Measurements from ENCODE around the gene ACOT12. TPM values are rescaled to one million over a fixed set of nuclear protein-coding genes. Genes with fewer than 3 reads are reported as not detected.

ACOT12 gene
- total RNA-seq, 1 experiment from 2014 or later = not detected

DNA sequence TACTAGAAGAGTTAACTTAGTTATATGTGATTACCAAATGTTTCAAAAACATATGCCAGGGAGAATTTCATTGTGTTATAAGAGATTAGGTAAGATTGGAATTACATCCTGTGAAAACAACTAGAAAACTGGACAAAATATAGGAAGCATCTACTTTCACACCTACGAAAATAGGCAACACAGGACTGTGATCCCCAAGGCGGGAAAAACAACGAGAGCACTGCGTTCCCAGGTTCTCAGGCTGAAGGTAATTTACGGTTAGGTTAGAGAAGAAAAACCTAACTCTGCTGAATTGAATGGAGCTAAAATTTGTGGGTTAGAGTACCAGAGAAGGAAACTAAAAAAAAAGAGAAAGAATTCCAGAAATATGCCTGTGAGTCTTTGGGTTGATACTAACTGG is 28.4 kb downstream of the ACOT12 start (continued):
- TF ChIP-seq SMAD3 (CRISPR knock-in tag; IDR thresholded peaks at IDR 0.05; ENCODE audit: borderline replicate concordance) (no peak), EMX1 (CRISPR knock-in tag; IDR thresholded peaks at IDR 0.05) (no peak)
- TF ChIP-seq, protein P1, sequence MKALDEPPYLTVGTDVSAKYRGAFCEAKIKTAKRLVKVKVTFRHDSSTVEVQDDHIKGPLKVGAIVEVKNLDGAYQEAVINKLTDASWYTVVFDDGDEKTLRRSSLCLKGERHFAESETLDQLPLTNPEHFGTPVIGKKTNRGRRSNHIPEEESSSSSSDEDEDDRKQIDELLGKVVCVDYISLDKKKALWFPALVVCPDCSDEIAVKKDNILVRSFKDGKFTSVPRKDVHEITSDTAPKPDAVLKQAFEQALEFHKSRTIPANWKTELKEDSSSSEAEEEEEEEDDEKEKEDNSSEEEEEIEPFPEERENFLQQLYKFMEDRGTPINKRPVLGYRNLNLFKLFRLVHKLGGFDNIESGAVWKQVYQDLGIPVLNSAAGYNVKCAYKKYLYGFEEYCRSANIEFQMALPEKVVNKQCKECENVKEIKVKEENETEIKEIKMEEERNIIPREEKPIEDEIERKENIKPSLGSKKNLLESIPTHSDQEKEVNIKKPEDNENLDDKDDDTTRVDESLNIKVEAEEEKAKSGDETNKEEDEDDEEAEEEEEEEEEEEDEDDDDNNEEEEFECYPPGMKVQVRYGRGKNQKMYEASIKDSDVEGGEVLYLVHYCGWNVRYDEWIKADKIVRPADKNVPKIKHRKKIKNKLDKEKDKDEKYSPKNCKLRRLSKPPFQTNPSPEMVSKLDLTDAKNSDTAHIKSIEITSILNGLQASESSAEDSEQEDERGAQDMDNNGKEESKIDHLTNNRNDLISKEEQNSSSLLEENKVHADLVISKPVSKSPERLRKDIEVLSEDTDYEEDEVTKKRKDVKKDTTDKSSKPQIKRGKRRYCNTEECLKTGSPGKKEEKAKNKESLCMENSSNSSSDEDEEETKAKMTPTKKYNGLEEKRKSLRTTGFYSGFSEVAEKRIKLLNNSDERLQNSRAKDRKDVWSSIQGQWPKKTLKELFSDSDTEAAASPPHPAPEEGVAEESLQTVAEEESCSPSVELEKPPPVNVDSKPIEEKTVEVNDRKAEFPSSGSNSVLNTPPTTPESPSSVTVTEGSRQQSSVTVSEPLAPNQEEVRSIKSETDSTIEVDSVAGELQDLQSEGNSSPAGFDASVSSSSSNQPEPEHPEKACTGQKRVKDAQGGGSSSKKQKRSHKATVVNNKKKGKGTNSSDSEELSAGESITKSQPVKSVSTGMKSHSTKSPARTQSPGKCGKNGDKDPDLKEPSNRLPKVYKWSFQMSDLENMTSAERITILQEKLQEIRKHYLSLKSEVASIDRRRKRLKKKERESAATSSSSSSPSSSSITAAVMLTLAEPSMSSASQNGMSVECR (CRISPR knock-in tag; IDR thresholded peaks at IDR 0.05; ENCODE audit: borderline replicate concordance) = no peak
- TF ChIP-seq, protein P2, sequence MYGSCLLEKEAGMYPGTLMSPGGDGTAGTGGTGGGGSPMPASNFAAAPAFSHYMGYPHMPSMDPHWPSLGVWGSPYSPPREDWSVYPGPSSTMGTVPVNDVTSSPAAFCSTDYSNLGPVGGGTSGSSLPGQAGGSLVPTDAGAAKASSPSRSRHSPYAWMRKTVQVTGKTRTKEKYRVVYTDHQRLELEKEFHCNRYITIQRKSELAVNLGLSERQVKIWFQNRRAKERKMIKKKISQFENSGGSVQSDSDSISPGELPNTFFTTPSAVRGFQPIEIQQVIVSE (CRISPR knock-in tag; IDR thresholded peaks at IDR 0.05; ENCODE audit: borderline replicate concordance) = no peak
- TF ChIP-seq, protein P3, sequence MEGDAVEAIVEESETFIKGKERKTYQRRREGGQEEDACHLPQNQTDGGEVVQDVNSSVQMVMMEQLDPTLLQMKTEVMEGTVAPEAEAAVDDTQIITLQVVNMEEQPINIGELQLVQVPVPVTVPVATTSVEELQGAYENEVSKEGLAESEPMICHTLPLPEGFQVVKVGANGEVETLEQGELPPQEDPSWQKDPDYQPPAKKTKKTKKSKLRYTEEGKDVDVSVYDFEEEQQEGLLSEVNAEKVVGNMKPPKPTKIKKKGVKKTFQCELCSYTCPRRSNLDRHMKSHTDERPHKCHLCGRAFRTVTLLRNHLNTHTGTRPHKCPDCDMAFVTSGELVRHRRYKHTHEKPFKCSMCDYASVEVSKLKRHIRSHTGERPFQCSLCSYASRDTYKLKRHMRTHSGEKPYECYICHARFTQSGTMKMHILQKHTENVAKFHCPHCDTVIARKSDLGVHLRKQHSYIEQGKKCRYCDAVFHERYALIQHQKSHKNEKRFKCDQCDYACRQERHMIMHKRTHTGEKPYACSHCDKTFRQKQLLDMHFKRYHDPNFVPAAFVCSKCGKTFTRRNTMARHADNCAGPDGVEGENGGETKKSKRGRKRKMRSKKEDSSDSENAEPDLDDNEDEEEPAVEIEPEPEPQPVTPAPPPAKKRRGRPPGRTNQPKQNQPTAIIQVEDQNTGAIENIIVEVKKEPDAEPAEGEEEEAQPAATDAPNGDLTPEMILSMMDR (IDR thresholded peaks at IDR 0.05) = no peak

DNA sequence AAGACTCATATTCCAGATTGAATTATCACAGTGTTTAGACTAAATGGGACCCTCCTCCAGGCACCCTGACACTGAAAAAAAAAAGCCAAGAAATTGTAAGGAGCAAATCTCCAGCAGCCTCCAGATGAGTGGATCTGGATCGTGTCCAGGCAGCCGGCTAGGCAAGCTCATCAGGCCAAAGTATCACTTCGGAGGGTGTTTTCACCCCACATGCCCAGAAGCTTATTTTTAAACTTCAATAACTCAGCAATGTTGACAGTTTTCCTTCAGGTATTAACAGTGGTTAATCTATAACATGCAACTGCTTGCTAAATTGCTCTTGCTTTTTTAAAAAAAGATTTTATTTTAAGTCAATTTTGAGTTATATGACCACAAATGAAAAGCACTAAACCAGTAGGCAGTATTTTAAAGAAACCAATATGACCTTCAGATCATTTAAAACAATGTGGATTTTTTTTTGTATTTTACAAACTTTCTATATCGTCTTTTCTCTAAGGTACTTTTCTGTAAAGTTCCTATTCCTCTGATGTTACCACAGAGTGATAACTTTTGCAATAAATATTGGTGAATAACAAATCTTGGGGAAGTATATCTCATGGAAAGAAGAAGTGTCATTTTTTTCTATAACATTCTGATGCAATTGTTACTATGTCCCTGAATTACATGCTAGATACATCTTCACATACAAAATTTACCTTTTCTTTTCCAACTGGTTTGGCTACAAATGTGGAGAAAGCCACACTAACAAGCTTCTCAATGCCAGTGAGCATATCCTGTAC is 30.7 kb downstream of the ACOT12 start:
- Mint-ChIP-seq H3K4me1 (peaks cover 11% of the 10 kb centered on the region), H3K4me3 (no peak overlapping the region), H3K27me3 (ENCODE audit: low read depth) (no peaks in the 10 kb centered on the region), H3K36me3 (no peaks in the 10 kb centered on the region), H3K9me3 (no peaks in the 10 kb centered on the region), H3K27ac (no peak overlapping the region)
- no peak for DNase-seq (ENCODE audit: low spot score)
- ChIA-PET POLR2A (no interaction called here), CTCF (no interaction called here)
- no peak for ATAC-seq
- TF ChIP-seq ATF1 (CRISPR knock-in tag; IDR thresholded peaks at IDR 0.05) (no peak), NFATC4 (CRISPR knock-in tag; IDR thresholded peaks at IDR 0.05) (no peak), HMGA2 (CRISPR knock-in tag; IDR thresholded peaks at IDR 0.05) (no peak), KAT7 (CRISPR knock-in tag; IDR thresholded peaks at IDR 0.05; ENCODE audit: borderline replicate concordance) (no peak), GABPB1 (CRISPR knock-in tag; IDR thresholded peaks at IDR 0.05) (no peak; the same call in 1 of the 2 replicates)
- TF ChIP-seq, protein P4, sequence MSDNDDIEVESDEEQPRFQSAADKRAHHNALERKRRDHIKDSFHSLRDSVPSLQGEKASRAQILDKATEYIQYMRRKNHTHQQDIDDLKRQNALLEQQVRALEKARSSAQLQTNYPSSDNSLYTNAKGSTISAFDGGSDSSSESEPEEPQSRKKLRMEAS (CRISPR knock-in tag; IDR thresholded peaks at IDR 0.05) = no peak
- TF ChIP-seq, protein P5, sequence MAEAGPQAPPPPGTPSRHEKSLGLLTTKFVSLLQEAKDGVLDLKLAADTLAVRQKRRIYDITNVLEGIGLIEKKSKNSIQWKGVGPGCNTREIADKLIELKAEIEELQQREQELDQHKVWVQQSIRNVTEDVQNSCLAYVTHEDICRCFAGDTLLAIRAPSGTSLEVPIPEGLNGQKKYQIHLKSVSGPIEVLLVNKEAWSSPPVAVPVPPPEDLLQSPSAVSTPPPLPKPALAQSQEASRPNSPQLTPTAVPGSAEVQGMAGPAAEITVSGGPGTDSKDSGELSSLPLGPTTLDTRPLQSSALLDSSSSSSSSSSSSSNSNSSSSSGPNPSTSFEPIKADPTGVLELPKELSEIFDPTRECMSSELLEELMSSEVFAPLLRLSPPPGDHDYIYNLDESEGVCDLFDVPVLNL (CRISPR knock-in tag; IDR thresholded peaks at IDR 0.05; ENCODE audit: borderline replicate concordance, low read depth) = no peak
- TF ChIP-seq, protein P6, sequence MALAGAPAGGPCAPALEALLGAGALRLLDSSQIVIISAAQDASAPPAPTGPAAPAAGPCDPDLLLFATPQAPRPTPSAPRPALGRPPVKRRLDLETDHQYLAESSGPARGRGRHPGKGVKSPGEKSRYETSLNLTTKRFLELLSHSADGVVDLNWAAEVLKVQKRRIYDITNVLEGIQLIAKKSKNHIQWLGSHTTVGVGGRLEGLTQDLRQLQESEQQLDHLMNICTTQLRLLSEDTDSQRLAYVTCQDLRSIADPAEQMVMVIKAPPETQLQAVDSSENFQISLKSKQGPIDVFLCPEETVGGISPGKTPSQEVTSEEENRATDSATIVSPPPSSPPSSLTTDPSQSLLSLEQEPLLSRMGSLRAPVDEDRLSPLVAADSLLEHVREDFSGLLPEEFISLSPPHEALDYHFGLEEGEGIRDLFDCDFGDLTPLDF (CRISPR knock-in tag; IDR thresholded peaks at IDR 0.05) = no peak
- TF ChIP-seq, protein P7, sequence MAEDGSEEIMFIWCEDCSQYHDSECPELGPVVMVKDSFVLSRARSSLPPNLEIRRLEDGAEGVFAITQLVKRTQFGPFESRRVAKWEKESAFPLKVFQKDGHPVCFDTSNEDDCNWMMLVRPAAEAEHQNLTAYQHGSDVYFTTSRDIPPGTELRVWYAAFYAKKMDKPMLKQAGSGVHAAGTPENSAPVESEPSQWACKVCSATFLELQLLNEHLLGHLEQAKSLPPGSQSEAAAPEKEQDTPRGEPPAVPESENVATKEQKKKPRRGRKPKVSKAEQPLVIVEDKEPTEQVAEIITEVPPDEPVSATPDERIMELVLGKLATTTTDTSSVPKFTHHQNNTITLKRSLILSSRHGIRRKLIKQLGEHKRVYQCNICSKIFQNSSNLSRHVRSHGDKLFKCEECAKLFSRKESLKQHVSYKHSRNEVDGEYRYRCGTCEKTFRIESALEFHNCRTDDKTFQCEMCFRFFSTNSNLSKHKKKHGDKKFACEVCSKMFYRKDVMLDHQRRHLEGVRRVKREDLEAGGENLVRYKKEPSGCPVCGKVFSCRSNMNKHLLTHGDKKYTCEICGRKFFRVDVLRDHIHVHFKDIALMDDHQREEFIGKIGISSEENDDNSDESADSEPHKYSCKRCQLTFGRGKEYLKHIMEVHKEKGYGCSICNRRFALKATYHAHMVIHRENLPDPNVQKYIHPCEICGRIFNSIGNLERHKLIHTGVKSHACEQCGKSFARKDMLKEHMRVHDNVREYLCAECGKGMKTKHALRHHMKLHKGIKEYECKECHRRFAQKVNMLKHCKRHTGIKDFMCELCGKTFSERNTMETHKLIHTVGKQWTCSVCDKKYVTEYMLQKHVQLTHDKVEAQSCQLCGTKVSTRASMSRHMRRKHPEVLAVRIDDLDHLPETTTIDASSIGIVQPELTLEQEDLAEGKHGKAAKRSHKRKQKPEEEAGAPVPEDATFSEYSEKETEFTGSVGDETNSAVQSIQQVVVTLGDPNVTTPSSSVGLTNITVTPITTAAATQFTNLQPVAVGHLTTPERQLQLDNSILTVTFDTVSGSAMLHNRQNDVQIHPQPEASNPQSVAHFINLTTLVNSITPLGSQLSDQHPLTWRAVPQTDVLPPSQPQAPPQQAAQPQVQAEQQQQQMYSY (CRISPR knock-in tag; IDR thresholded peaks at IDR 0.05) = no peak
- TF ChIP-seq, protein P8, sequence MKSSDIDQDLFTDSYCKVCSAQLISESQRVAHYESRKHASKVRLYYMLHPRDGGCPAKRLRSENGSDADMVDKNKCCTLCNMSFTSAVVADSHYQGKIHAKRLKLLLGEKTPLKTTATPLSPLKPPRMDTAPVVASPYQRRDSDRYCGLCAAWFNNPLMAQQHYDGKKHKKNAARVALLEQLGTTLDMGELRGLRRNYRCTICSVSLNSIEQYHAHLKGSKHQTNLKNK (CRISPR knock-in tag; IDR thresholded peaks at IDR 0.05) = no peak
- TF ChIP-seq, protein P9, sequence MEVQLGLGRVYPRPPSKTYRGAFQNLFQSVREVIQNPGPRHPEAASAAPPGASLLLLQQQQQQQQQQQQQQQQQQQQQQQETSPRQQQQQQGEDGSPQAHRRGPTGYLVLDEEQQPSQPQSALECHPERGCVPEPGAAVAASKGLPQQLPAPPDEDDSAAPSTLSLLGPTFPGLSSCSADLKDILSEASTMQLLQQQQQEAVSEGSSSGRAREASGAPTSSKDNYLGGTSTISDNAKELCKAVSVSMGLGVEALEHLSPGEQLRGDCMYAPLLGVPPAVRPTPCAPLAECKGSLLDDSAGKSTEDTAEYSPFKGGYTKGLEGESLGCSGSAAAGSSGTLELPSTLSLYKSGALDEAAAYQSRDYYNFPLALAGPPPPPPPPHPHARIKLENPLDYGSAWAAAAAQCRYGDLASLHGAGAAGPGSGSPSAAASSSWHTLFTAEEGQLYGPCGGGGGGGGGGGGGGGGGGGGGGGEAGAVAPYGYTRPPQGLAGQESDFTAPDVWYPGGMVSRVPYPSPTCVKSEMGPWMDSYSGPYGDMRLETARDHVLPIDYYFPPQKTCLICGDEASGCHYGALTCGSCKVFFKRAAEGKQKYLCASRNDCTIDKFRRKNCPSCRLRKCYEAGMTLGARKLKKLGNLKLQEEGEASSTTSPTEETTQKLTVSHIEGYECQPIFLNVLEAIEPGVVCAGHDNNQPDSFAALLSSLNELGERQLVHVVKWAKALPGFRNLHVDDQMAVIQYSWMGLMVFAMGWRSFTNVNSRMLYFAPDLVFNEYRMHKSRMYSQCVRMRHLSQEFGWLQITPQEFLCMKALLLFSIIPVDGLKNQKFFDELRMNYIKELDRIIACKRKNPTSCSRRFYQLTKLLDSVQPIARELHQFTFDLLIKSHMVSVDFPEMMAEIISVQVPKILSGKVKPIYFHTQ (CRISPR knock-in tag; IDR thresholded peaks at IDR 0.05) = no peak
- TF ChIP-seq, protein P10, sequence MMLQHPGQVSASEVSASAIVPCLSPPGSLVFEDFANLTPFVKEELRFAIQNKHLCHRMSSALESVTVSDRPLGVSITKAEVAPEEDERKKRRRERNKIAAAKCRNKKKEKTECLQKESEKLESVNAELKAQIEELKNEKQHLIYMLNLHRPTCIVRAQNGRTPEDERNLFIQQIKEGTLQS (CRISPR knock-in tag; conservative IDR thresholded peaks at IDR 0.05) = no peak
